Prostate gland (tissue), 2 donors: ENCODE measurements around the gene E2F1. TPM values are rescaled to one million over a fixed set of nuclear protein-coding genes. Genes with fewer than 3 reads are reported as not detected.

Experiments used
- DNase-seq: peaks from one replicate; pipeline ENCODE4 v3.0.0-alpha.2; 2019; ENCODE audit warnings: low spot score
- H3K27ac ChIP-seq, 2 donors: fragments of 200-600 bp; sonication (generic); 2 replicates each; pipeline ENCODE4 v1.5.1; 2017 to 2019
- H3K27me3 ChIP-seq: fragments of 200-600 bp; sonication (generic); replicated peaks from 2 replicates; pipeline ENCODE4 v1.5.1; 2019; ENCODE audit not compliant: insufficient read depth
- H3K36me3 ChIP-seq, 2 donors: fragments of 200-600 bp; sonication (generic); 1 replicate in 1 of 2; 2 replicates in 1 of 2; pipeline versions ENCODE4 v1.5.1 to v1.8.1; 2017 to 2019
- H3K4me1 ChIP-seq: fragments of 200-600 bp; sonication (generic); replicated peaks from 2 replicates; pipeline ENCODE4 v1.5.1; 2019
- H3K4me3 ChIP-seq, 2 donors: fragments of 200-600 bp; sonication (generic); 2 replicates each; pipeline ENCODE4 v1.5.1; 2017 to 2019
- H3K9me3 ChIP-seq: fragments of 200-600 bp; sonication (generic); 2 replicates; pipeline ENCODE4 v1.5.1; 2017
- POLR2A ChIP-seq: fragments of 450-650 bp; IDR thresholded peaks from one replicate; pipeline ENCODE4 v1.6.1; 2016; ENCODE audit warnings: antibody characterized with exemption, mild to moderate bottlenecking
- POLR2AphosphoS5 ChIP-seq: sonication (generic); formaldehyde crosslinking; IDR thresholded peaks from one replicate; pipeline ENCODE4 v1.6.1; 2017; ENCODE audit warnings: antibody characterized with exemption
- WGBS: methylation state at CpG from one replicate; pipeline ENCODE4 v1.1.5; 2018; 5-methylcytosine and 5-hydroxymethylcytosine counted together
- intact Hi-C: fragments of 100-400 bp; cut with DNase I; formaldehyde crosslinking; loops from one replicate; pipeline ENCODE4 v1.14.2; 2022
- total RNA-seq, 2 donors: library from RNA; depleted of rRNA; stranded (reverse); fragments of >200 nt; gene quantifications; one replicate each; pipeline ENCODE4 v1.1.0, GENCODE V29; 2016
- TF ChIP-seq, protein P1 (sequence below), 4 experiments: fragments of 200-600 bp in 2 of 4; fragments of 450-650 bp in 2 of 4; sonication (generic) in 2 of 4; IDR thresholded peaks; 1 replicate in 3 of 4; 2 replicates in 1 of 4; pipeline ENCODE4 v1.5.1; 2016 to 2019; ENCODE audit warnings: antibody characterized with exemption in 4 of 4, mild to moderate bottlenecking in 2 of 4, moderate library complexity in 2 of 4

The E2F1 gene
- total RNA-seq, 2 donors from 2014 or later = 2.0 to 10.1 TPM

GRCh38 chr20:33660685-33661058, 25.5 kb downstream of the E2F1 start:
- peaks cover 3 to 8% of the 10 kb centered on the region in 2 donors for H3K36me3 ChIP-seq
- H3K27ac ChIP-seq = peak overlapping the region in 1 of 2 donors; percentile 2
- no peaks in the 10 kb centered on the region for H3K9me3 ChIP-seq
- H3K27me3 ChIP-seq = no peaks in the 10 kb centered on the region
- H3K4me3 ChIP-seq = no peak overlapping the region
- DNase-seq = no peak
- TF ChIP-seq, protein P1, sequence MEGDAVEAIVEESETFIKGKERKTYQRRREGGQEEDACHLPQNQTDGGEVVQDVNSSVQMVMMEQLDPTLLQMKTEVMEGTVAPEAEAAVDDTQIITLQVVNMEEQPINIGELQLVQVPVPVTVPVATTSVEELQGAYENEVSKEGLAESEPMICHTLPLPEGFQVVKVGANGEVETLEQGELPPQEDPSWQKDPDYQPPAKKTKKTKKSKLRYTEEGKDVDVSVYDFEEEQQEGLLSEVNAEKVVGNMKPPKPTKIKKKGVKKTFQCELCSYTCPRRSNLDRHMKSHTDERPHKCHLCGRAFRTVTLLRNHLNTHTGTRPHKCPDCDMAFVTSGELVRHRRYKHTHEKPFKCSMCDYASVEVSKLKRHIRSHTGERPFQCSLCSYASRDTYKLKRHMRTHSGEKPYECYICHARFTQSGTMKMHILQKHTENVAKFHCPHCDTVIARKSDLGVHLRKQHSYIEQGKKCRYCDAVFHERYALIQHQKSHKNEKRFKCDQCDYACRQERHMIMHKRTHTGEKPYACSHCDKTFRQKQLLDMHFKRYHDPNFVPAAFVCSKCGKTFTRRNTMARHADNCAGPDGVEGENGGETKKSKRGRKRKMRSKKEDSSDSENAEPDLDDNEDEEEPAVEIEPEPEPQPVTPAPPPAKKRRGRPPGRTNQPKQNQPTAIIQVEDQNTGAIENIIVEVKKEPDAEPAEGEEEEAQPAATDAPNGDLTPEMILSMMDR (IDR thresholded peaks at IDR 0.05) = no peak
- no peak for TF ChIP-seq POLR2A
- TF ChIP-seq POLR2AphosphoS5 = no peak
- WGBS = 85% methylated on average over 7 of the region's 7 CpGs
- no peaks in the 10 kb centered on the region for H3K4me1 ChIP-seq
- intact Hi-C loops = no loop called here

DNA sequence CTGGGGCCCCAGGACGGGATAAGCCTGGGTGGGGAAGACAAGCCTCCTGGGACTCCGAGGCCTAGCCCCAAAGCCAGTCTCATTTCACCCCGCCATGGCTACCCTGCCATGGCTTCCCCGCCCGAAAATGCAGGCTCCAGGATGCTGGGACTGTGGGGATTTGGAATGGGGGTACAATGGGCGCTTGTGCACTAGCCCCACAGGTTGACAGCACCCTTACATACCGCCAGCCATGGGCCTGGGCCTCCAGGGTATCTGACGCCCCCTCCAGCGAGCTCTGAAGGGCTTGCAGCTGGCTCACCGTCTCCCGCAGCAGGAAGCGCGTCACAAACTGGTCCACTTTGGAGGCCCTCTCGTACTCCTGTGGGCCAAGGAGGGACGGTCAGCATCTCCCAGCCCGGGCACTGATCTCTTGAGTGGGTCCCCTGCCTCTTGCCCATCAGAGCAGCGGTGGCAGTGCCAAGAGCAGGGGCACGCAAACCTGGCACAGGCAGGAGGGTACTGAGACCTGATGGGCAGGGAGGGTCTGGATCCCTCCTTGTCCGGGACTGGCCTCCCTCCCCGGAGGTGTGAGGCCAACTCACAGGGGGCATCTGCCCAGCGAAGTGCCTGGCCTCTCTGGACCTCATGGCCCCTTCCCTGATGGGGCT, 26.0 kb downstream of the E2F1 start:
- Histone ChIP-seq H3K4me3 (no peak overlapping the region), H3K36me3 (peaks cover 3 to 8% of the 10 kb centered on the region in 2 donors), H3K4me1 (no peaks in the 10 kb centered on the region), H3K27me3 (no peaks in the 10 kb centered on the region), H3K9me3 (no peaks in the 10 kb centered on the region), H3K27ac (peak overlapping the region in 1 of 2 donors; percentile 2)
- WGBS = 95% methylated on average over 21 of the region's 21 CpGs
- DNase-seq = no peak
- intact Hi-C loops = no loop called here
- no peak for TF ChIP-seq POLR2A
- TF ChIP-seq POLR2AphosphoS5 = no peak
- TF ChIP-seq, protein P1 (IDR thresholded peaks at IDR 0.05) = no peak

- Histone ChIP-seq H3K4me1 (no peaks in the 10 kb centered on the region), H3K36me3 (peaks cover 3 to 8% of the 10 kb centered on the region in 2 donors), H3K27me3 (no peaks in the 10 kb centered on the region), H3K4me3 (no peak overlapping the region), H3K27ac (no peak overlapping the region), H3K9me3 (no peaks in the 10 kb centered on the region)
- TF ChIP-seq, protein P1 (IDR thresholded peaks at IDR 0.05) = no peak
- TF ChIP-seq POLR2A (no peak), POLR2AphosphoS5 (no peak)
- DNase-seq = no peak
- WGBS = 96% methylated on average over 30 of the region's 32 CpGs
- intact Hi-C loops = no loop called here
These were observed 26.7 kb downstream of the E2F1 start for GRCh38 chr20:33659341-33660034.

- WGBS = 89% methylated on average over 4 of the region's 4 CpGs
- Histone ChIP-seq H3K27me3 (no peaks in the 10 kb centered on the region), H3K9me3 (no peaks in the 10 kb centered on the region), H3K4me1 (no peaks in the 10 kb centered on the region), H3K27ac (no peak overlapping the region), H3K4me3 (no peak overlapping the region), H3K36me3 (peaks cover 3 to 8% of the 10 kb centered on the region in 2 donors)
- intact Hi-C loops = no loop called here
- no peak for DNase-seq
- TF ChIP-seq POLR2A (no peak), POLR2AphosphoS5 (no peak)
- TF ChIP-seq, protein P1 (IDR thresholded peaks at IDR 0.05) = no peak
These were observed 27.3 kb downstream of the E2F1 start for GRCh38 chr20:33658929-33659328.

GRCh38 chr20:33658510-33658909, 27.7 kb downstream of the E2F1 start:
- intact Hi-C loops = no loop called here
- WGBS = 90% methylated on average over 8 of the region's 8 CpGs
- peaks cover 3 to 8% of the 10 kb centered on the region in 2 donors for H3K36me3 ChIP-seq
- TF ChIP-seq, protein P1 (IDR thresholded peaks at IDR 0.05) = no peak
- TF ChIP-seq POLR2A (no peak), POLR2AphosphoS5 (no peak)
- no peak overlapping the region for H3K27ac ChIP-seq
- no peak for DNase-seq
- H3K9me3 ChIP-seq = no peaks in the 10 kb centered on the region
- no peak overlapping the region for H3K4me3 ChIP-seq
- no peaks in the 10 kb centered on the region for H3K4me1 ChIP-seq
- H3K27me3 ChIP-seq = no peaks in the 10 kb centered on the region
